GOT3 (cell line): ENCODE data around the gene CCDC182.

Experiments used
- DNase-seq: peaks from one replicate; lab custom pipeline; 2025; ENCODE audit warnings: mixed read lengths; lab: John Stamatoyannopoulos, UW

Gene CCDC182

DNA sequence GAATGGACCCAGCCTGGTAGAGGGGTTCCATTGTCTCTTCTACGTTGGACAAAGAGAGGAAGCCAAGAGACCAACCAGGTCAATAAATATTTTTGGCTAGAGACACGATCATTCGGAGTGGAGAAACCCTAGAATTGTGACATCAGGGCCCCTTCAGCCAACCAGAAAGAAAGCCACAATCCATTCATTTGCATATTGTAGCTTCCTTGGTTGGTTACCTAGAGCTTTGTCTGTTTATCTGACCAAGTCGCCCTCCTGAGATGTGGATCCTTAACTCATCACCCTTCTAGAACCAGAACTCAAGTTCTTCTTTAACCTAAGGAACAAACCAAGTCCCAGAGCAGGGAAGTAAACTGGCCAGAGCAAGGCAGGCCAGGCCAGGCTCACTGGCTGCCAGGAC lies at the start of gene CCDC182:
Gene CCDC182 (minus strand): TSS at position 58 of the 400 bp plus-strand sequence. CDS start 27 bp downstream, at position 31.
- DNase-seq = no peak

DNA sequence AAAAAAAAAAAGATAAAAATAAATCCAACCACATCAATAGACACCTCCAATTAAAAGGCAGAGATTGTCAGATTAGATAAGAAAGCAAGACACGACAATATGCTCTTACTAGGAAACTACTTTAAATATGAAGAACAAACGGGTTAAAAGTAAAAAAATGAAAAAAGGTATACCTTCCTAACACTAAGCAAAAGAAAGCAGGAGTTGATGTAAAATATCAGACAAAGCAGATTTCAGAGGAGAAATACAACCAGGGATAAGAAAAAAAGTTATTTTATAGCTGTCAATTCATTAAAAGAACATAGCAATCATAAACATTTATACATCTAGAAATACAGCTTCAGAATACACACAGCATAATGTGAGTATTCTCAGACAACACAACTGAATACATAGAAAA lies 49.7 kb upstream of the CCDC182 start:
- no peak for DNase-seq

DNA sequence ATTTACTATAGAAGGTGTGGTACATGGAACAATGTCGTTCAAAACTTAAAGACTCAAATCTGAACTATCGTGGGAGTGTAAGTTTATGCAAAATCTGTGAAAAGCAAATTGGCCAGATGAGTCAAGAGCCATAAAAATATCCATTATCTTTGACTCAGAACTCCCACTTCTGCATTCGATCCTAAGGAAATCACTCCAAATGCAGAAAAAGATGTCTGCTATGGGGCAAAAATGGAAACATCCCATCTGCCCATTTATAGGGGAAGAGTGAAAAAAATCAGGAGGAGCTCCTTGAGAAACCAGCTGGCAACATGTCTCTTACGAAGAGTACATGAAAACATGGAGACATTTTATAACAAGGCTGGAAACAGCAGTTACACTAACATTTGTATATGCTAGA lies 43.6 kb upstream of the CCDC182 start:
- DNase-seq = no peak

DNA sequence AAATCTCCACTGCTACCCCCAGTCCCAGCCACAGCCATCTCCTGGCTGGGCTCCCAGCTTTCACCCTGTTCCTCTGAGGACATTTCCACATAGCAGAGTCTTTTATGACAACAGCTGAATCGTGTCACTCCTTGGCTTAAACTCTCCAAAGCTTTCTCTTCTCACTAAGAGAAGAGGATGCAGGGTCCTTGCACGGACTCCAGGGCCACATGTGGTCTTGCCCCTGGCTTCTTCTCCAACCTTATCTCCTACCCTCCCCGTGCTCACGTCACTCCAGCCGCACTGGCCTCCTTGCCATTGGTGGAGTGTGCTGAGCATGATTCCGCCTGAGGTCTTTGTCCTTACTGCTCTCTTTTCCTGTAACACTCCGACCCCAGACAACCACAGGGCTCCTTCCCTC lies 39.9 kb upstream of the CCDC182 start:
- DNase-seq = no peak

DNA sequence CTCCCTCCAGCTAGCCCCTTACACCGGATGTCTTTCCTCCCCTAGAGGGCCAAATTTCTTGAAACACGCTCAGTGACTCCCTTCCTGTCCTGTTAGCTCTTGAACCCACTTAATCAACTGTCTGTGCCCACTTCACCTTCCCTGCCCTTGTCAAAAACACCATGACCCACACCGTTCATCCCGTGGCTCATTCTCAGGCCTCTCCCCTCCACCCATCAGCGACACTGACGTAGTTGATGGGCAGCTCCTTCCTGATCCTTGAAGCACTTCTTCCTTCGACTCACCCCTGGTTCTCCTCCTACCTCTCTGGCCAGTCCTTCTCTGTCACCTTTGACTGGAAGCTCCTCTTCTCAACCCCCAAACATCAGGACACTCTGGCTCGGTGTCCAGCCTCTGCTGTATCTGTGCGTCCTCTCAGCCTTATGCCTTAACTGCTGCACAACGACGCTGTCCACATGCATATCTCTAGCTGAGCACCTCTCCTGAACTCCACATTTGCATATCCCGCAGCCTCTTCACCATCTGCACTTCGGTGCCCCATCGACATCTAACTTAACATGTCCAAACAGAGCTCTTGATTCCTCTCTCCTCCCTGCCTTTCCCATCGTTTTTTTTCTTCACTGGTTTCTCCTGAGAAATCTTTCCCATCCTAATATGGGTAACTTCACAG lies 39.3 kb upstream of the CCDC182 start:
- DNase-seq = no peak

DNA sequence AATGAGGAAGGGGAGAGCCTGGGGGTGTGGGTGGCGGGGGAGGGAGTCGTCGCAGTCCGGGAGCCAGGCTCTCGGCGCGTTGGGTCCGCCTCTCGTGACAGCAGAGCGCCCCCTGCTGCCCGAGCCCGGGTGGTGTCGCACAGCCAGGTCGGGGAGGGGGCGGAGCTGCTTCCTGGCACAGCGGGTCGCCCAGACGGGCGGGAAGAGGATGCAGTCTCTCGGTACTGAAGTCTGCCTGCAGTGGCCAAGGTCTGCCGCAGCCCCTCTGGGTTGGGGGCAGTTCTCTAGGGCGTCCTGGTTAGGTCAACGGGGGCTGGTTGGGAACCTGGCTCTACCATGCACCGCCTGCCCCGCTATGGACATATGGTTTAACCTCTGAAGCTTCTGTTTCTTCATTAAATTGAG lies 38.2 kb upstream of the CCDC182 start:
- no peak for DNase-seq

DNA sequence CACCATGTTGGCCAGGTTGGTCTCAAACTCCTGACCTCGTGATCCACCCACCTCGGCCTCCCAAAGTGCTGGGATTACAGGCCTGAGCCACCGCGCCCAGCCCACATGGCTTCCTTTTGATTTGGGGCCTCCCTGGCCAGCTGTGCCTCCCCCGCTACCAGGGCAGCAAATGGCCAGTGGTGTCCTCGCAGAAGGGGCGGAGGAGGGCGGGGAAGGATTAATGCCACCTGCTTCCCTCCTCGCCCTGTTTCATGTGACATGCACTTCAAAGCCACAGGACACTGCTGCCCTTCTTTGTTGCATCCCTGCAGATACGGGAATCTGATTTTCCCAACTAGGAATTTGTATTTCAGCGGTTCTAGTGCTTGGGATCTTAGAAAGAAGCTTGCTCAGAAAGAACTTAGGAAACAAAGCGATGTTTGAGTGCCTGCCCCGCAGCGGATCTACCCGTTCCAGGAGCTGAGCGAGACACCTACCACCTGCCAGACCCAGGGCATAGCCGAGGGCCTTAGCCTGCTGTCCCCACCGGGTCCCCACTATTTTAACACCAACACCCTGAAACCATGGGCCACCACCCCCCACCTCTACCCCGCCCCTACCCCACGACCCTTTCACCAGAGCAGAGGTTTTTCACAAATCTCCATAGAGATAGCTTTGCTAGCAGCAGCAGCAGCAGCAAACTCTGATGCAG lies 37.7 kb upstream of the CCDC182 start:
- no peak for DNase-seq

DNA sequence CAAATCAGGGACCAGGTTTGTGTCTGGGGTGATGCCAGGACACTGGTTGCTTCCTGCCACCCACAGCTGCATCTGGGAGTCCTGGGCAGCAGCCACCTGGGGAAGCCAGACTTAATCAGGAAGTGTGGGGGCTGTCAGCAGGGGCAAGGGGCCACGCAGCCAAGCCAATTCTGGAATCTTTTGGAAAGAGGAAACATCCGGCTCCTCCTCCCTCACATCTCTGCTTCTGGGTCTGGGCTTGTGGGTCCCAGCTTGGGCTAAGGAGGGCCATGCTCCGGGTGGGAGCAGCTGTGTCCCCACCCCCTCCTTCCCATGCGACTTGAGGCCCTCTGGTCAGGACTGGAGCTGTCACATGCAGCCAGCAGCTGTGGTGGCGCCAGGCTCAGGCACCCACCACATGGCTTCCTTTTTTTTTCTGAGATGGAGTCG lies 37.0 kb upstream of the CCDC182 start:
- DNase-seq = no peak

DNA sequence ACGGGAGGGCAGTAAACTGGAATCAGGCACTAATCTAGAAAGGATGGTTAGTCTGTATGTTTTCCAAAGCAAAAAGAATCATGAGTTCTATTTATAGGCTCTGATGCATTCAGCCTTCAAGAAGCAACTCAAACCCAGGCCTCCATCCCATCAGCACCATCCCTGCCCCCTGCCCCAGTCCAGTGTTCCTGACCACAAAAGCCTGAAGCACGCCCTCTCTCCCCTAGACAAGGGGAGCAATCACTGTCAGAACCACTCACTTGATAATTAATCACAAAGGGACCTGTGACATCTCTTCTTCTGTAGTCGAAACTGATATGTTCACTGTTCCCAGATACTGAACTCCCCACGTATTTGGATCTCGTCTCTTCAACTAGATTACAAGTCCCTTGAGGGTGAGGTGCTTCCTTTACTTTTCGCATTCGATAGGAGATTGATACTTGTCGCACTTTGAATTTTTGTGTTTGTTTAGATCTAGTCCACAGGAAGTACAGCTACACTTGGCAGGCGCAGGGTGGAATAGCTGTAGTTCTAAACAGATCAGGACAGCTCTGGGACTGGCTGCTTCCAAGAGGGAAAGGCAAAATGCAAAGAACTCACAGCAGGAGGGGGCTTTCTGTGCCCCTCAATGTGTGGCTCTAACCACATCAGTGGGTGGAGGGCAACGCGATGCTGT lies 36.4 kb upstream of the CCDC182 start:
- DNase-seq = no peak

DNA sequence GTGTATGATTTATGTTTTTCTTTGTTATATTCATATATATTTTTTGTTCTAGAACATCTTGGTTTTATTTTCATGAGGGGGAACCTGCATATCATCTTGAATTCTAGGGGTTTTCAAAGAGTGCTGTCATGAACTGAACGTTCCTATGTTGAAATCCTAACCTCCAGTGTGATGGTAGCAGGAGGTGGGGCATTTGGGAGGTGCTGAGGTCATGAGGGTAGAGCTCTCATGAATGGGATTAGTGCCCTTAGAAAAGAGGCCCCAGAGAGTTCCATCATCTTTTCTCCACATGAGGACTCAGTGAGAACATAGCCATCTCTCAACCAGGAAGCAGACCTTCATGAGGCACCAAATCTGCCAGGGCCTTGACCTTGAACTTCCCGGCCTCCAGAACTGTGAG lies 34.6 kb upstream of the CCDC182 start:
- no peak for DNase-seq

DNA sequence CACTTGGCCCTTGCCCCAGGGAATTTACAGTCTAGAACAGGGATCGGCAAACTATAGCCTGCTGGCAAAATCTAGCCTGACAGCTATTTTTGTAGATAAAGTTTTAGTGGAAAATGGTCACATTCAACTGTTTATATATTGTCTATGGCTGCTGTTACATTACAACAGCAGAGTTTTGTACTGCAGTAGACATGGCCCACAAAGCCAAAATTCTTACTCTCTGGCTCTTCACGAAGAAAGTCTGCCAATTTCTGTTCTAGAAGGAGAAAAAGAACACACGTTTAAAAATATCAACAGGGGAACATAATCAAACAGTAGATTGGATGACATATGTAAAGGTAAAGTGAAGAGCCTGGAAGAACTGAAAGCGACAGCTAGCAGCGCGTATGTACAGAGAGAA lies 33.2 kb upstream of the CCDC182 start:
- DNase-seq = no peak

DNA sequence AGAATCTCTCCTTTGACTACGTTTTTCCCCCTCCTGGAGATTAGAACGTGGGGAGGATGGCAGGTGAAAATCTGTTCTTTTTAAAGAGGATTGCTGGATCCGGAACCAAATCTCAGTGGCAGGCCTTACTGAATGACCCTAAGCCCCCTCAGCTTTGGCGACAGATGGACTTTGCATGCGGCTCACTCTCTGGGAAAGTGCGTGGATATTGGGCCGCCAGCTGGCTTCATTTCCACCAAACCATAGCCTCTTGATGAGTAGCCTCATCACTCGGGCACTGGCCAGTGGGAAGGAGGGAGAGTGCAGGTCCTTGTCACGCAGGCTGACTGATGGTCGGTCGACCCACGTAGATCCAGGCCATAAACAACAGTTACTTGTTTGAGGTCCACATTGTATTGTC lies 31.3 kb upstream of the CCDC182 start:
- no peak for DNase-seq

DNA sequence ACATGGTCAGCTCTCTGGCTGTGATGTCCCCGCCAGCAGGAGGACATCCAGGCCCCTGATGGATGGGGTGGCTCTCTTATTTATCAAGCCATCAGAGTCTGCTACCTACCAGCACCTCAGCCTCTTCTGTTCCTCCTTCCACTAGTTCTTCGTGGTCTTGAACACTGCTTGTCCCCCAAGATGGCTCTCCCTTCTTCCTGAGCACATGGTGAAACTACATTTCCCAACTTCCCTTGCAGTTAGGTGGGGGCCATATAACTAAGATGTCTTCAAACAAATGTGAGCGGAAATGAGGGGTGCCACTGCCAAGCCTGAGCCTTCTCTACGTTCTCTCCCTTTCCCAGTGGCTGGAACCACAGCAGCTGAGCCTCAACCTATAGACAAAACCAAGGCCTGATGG lies 29.8 kb upstream of the CCDC182 start:
- no peak for DNase-seq

DNA sequence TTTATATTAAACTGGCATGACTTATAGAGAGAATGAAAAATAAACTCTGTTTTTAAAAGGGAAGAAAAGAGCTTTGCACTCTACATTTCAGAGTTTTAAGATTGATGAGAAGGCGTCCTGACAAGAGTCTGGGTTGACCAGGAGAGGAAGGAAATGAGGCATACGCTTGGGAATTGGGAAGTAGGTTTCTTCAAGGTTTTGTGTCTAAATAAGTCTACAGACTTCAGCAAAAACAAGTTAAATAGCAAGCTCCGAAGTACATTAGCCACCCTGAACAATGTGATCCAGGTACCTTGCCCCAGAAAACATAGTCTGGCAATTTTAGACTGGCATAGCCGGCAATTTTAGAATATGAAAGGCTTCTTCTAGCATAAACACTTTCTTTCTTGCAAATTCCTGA lies 28.5 kb upstream of the CCDC182 start:
- DNase-seq = no peak

DNA sequence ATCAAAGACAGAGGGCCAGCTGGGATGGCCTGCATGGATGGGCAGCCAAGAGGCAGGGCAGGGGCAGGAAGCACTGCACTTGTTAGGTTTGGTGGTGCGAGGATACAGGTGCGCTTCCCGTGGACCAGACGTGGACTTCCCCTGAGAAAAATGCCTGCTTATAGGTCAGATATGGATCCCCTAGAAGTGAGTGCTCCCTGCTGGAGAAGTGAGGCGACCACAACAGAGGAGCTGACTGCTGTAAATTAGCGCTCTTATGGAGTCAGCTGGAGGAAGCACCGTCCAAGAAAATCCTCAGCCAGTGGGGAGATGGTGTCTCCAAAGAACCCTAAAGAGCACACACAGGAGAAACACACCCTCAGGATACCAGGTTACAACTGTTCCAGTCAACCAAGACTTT lies 27.7 kb upstream of the CCDC182 start:
- no peak for DNase-seq

DNA sequence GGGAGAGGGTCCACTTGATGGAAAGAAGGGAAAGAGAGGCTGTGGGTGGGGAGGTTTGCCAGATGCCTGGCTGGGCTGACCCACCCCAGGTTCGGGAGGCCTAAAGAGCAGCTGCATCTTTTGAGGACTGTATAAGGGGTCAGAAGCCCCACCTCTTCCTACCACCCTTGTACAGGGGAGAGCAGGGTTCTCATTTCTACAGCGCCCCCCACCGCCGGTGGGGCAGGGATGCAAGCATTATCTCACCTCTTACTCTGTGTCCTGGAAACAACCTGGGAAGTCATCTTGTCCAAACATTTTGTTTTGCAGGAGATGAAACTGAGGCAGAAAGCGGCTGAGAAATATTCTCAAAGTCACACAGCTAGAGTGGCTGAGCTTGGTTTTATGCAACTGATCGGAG lies 22.5 kb upstream of the CCDC182 start:
- no peak for DNase-seq

DNA sequence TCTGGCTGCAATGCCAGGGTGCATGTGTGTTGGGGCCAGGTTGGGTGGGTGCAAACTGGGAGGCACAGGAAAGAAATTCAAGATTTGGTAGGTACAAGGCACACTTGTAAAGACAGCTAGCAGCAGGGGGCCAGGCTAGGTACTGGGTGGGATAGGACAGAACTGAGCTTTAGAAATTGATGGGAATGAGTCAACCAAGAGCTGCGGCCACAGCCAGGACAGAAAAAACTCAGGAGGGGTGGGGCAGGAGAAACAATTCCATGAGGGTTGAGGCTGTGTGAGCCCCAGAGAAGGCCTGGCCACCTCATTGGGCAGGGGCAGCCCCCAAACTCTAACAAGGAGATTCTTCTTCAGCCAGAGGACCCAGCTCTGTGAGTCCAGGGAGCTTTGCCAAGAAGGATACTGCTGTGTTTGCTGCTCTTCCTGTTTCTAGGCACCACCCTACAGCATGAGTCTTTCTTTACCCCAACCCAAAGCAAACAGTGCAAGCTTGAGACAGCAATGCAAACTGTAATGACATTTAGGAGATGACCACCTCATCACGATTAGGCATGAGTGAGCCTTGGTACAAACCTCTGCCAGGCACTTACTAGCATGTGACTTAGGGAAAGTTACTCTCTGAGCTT lies 21.3 kb upstream of the CCDC182 start:
- DNase-seq = no peak

DNA sequence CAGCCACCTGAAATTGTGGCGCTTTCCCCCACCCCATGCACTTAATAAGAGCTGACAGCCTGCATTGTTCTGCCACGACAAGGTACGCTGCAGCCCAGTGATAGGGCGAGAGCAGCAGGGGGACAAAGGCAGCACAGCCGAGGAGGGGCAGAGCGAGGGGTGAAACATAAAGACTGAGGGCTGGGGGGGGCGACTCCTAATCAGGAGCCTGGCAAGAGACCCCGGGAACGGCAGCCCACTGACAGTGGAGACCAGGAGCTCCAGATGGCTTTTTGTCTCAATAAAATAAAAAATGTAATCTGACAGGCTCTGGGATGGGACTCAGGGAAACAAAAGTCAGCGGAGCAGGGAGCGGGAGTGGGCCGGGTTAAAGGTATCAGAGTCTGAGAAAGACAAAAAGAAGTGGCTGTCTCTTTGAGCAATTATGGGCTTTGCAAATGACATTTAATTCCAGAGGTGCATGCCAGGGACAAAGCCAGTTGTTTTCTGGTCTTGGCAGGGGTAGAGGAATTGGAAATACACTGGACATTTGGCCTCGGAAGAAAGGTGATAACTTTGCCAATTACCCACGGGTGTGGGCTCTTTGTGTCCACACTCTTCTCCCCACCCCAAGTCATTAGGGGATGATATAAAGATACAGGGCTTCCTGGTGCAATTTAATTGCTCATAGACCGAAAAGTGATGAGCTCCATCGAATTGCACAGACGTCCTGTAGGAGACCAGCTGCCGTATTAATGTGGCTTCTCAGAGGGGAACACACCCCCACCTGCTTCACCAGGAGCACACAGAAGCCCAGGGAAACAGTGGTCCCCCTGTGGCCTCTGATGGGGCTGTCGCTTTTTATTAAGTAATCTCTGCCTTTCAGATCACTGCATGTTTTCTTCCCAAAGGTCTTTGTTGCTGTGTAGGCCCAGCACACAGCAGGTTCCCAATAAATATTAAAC lies 17.6 kb upstream of the CCDC182 start:
- DNase-seq = no peak

DNA sequence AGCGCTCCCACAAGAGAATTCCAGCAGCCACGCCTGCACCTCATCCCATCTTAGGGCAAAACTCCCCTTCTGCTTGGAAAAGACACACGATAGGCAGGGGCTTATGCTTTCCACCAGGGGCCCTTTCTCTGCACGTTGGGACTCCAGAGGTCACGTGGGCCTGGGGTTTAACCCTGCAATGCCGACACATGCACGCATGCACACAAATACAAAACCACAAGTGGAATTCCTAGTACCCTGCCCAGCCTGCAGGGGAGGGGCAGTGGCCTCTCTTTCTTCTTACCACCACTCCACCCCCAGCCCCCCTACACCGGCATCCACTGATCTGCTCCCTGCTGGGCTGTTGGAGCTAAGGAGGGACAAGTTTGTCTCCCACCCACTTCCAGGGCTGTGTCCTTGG lies 16.8 kb upstream of the CCDC182 start:
- DNase-seq = no peak

DNA sequence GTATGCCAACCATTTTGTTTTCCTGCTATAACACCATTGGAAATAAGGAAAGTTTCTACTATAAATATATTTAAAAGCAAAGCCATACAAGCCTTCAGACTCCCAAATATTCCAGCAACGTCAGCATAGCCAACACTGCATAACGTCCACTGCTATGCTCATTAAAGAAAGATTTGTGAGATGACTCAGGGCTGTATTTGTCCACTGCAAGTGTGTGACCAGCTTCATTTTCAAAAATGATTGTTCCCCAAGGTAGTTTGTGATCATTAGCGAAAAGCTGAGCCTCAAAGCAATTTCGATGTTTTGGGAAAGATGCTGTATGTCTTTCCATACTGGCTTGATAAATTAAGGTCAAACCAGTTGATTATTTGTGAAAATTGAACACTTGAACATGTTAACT lies 14.9 kb upstream of the CCDC182 start:
- DNase-seq = no peak

DNA sequence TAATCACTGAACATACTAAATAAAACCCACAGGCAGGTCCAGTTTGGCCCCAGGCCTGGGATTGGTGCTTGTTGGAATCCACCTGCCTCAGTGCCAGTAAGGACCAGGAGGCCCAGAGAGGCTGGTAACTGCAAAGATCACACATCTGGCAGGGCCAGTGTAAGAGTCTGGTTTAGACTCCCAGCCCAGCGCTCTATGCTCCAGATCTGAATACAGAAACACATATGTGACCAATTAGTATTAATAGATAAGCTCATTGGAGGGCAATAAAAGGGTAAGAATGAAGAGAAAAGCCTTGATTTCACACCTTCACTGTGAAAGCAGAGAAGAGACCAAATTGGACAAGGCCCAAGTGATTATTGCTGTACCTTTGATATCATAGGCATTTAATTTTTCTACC lies 13.6 kb upstream of the CCDC182 start:
- no peak for DNase-seq

DNA sequence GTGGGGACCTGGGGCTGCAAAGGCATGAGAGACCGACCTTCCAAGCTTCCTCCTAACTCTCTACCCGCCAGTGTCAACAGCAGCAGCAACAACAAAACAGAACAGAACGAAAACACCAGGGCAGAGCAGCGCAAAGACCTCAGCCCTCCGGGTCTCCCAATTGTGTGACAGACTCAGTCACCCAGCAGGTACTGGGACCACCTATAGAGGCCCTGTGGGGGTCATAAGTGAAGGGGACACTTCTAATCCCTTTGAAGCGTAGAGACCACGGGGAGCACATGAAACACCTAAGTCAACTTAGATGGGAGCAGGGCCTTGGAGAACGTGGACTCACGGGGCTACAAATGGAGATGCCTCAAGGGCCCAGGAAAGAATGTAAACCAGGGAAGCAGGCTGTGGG lies 12.6 kb upstream of the CCDC182 start:
- DNase-seq = no peak
